Testis (tissue), 2 donors: Measurements from ENCODE around the gene GAB4.

Experiments
- POLR2A ChIP-seq: fragments of 450-650 bp; IDR thresholded peaks from one replicate; pipeline ENCODE4 v1.6.1; 2017; ENCODE audit warnings: antibody characterized with exemption, mild to moderate bottlenecking, moderate library complexity
- TF ChIP-seq, protein P1 (sequence below), 3 experiments: fragments of 450-650 bp in 2 of 3; fragments of 200-600 bp in 1 of 3; sonication (generic) in 1 of 3; IDR thresholded peaks; one replicate each; pipeline ENCODE4 v1.5.1; 2016 to 2019; ENCODE audit warnings: antibody characterized with exemption in 3 of 3, mild to moderate bottlenecking in 2 of 3, moderate library complexity in 1 of 3

DNA sequence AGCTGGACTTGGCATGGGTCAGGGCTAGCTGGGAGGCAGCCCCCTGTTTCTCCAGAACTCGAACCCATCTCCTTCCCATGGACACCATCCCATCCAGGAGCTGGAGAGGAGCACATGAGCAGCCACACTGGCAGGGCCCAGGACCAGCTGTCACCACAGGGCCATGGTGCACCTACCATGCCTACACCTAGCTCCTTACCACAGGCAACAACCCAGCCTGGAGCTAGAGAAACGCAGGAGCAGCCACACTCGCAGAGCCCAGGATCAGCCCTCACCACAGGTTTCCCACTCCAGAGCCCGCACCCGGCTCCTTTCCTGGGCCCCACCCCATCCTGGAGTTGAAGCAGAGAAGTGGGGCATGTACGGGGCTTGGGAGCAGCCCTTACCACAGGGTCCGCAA lies 50.2 kb downstream of the GAB4 start:
- TF ChIP-seq, protein P1, sequence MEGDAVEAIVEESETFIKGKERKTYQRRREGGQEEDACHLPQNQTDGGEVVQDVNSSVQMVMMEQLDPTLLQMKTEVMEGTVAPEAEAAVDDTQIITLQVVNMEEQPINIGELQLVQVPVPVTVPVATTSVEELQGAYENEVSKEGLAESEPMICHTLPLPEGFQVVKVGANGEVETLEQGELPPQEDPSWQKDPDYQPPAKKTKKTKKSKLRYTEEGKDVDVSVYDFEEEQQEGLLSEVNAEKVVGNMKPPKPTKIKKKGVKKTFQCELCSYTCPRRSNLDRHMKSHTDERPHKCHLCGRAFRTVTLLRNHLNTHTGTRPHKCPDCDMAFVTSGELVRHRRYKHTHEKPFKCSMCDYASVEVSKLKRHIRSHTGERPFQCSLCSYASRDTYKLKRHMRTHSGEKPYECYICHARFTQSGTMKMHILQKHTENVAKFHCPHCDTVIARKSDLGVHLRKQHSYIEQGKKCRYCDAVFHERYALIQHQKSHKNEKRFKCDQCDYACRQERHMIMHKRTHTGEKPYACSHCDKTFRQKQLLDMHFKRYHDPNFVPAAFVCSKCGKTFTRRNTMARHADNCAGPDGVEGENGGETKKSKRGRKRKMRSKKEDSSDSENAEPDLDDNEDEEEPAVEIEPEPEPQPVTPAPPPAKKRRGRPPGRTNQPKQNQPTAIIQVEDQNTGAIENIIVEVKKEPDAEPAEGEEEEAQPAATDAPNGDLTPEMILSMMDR (IDR thresholded peaks at IDR 0.05), result no peak
- TF ChIP-seq POLR2A, result no peak
